SK-N-SH (cell line): ENCODE results near the gene HNRNPH1. TPM values are rescaled to one million over a fixed set of nuclear protein-coding genes. Genes with fewer than 3 reads are reported as not detected.

Experiments used
- CTCF ChIA-PET: fragments of 300-600, 350-600 bp; formaldehyde crosslinking; extraction: SDS; loops from one replicate; lab custom pipeline; 2021; lab: Yijun Ruan, JAX
- POLR2A ChIA-PET: fragments of 350-600 bp; sonication (Branson Sonifier 250); formaldehyde crosslinking; extraction: SDS; loops from one replicate; lab custom pipeline; 2020; ENCODE audit warnings: antibody characterized with exemption, inconsistent platforms; lab: Yijun Ruan, JAX
- DNase-seq: peaks from one replicate; pipeline ENCODE4 v3.0.0; 2012
- H2AFZ ChIP-seq: fragments of 200-600 bp; sonication (generic); 2 replicates; pipeline ENCODE4 v1.8.1; 2016; ENCODE audit warnings: antibody characterized with exemption, mild to moderate bottlenecking, low read depth
- H3F3A ChIP-seq: fragments of 200-600 bp; sonication (generic); replicated peaks from 2 replicates; pipeline ENCODE3; 2016; ENCODE audit warnings: antibody characterized with exemption, mild to moderate bottlenecking; ENCODE audit not compliant: insufficient read depth
- H3K27ac ChIP-seq, 2 experiments: fragments of 200-500 bp in 1 of 2; fragments of 200-600 bp in 1 of 2; sonication (Bioruptor generic) in 1 of 2; sonication (generic), shearing (Covaris generic) in 1 of 2; 2 replicates each; pipeline versions ENCODE4 v1.5.1 to v1.6.1; 2014 to 2016; ENCODE audit warnings: low read depth in 2 of 2, inconsistent platforms in 1 of 2, low read length in 1 of 2, mild to moderate bottlenecking in 1 of 2, mixed read lengths in 1 of 2
- H3K27me3 ChIP-seq: fragments of 200-600 bp; sonication (generic), shearing (Covaris generic); 2 replicates; pipeline ENCODE4 v1.6.1; 2016; ENCODE audit warnings: mixed run types; ENCODE audit not compliant: insufficient read depth
- H3K36me3 ChIP-seq, 2 experiments: fragments of 200-500 bp in 1 of 2; fragments of 200-600 bp in 1 of 2; sonication (Bioruptor generic) in 1 of 2; sonication (generic) in 1 of 2; replicated peaks in 1 of 2; 2 replicates each; pipeline versions ENCODE3 to v1.5.1; 2014 to 2016; ENCODE audit warnings: low read length in 1 of 2, mild to moderate bottlenecking in 1 of 2; ENCODE audit not compliant: insufficient read depth in 2 of 2, control insufficient read depth in 1 of 2
- H3K4me1 ChIP-seq, 2 experiments: fragments of 200-500 bp in 1 of 2; fragments of 200-600 bp in 1 of 2; sonication (Bioruptor generic) in 1 of 2; sonication (generic), shearing (Covaris generic) in 1 of 2; 2 replicates each; pipeline versions ENCODE4 v1.5.1 to v1.6.1; 2014 to 2016; ENCODE audit warnings: low read depth in 1 of 2, low read length in 1 of 2, mixed run types in 1 of 2; ENCODE audit not compliant: insufficient read depth in 2 of 2, control insufficient read depth in 1 of 2
- H3K4me2 ChIP-seq: fragments of 200-600 bp; sonication (generic), shearing (Covaris generic); 2 replicates; pipeline ENCODE4 v1.6.1; 2017; ENCODE audit warnings: mixed run types
- H3K4me3 ChIP-seq, 2 experiments: fragments of 200-500 bp in 1 of 2; fragments of 200-600 bp in 1 of 2; sonication (Bioruptor generic) in 1 of 2; sonication (generic), shearing (Covaris generic) in 1 of 2; 2 replicates each; pipeline versions ENCODE4 v1.5.1 to v1.8.1; 2014 to 2016; ENCODE audit warnings: low read depth in 2 of 2, inconsistent platforms in 1 of 2, low read length in 1 of 2, mild to moderate bottlenecking in 1 of 2, mixed read lengths in 1 of 2, moderate library complexity in 1 of 2
- H3K79me2 ChIP-seq: fragments of 200-600 bp; sonication (generic); 2 replicates; pipeline ENCODE4 v1.8.1; 2017; ENCODE audit warnings: mild to moderate bottlenecking; ENCODE audit not compliant: insufficient read depth
- H3K9ac ChIP-seq: fragments of 200-600 bp; sonication (generic); 2 replicates; pipeline ENCODE4 v1.6.1; 2017; ENCODE audit warnings: mixed run types
- H3K9me2 ChIP-seq: fragments of 200-600 bp; sonication (generic); 2 replicates; pipeline ENCODE4 v1.6.1; 2017; ENCODE audit warnings: mixed run types
- H3K9me3 ChIP-seq: fragments of 200-600 bp; sonication (generic); 2 replicates; pipeline ENCODE4 v1.6.1; 2017; ENCODE audit warnings: mixed run types, mild to moderate bottlenecking, moderate library complexity
- H4K20me1 ChIP-seq: fragments of 200-600 bp; sonication (generic); 2 replicates; pipeline ENCODE4 v1.6.1; 2017; ENCODE audit warnings: mild to moderate bottlenecking, mixed run types; ENCODE audit not compliant: insufficient read depth
- EZH2phosphoT487 ChIP-seq: fragments of 200-600 bp; sonication (generic); IDR thresholded peaks from 2 replicates; pipeline ENCODE4 v1.6.1; 2017; ENCODE audit warnings: low read depth, mixed run types, mild to moderate bottlenecking, antibody characterized with exemption, moderate library complexity, borderline replicate concordance
- FOXJ3 ChIP-seq: sonication (generic); formaldehyde crosslinking; IDR thresholded peaks from 2 replicates; pipeline ENCODE4 v1.5.1; 2020; ENCODE audit warnings: mild to moderate bottlenecking, missing genetic modification reagents
- GATA2 ChIP-seq: sonication (generic); formaldehyde crosslinking; IDR thresholded peaks from 2 replicates; pipeline ENCODE4 v1.5.0; 2020; ENCODE audit warnings: mild to moderate bottlenecking, missing genetic modification reagents
- JUND ChIP-seq: IDR thresholded peaks from 2 replicates; pipeline ENCODE4 v1.4.0; 2012
- MXI1 ChIP-seq: IDR thresholded peaks from 2 replicates; pipeline ENCODE4 v1.6.1; 2012; ENCODE audit warnings: mild to moderate bottlenecking, low read depth, low read length, improper control_type of control experiment
- POLR2AphosphoS5 ChIP-seq: IDR thresholded peaks from 2 replicates; pipeline ENCODE4 v1.6.1; 2012; ENCODE audit warnings: low read depth, low read length
- RFX5 ChIP-seq: IDR thresholded peaks from 2 replicates; pipeline ENCODE4 v1.6.1; 2012; ENCODE audit warnings: mild to moderate bottlenecking, improper control_type of control experiment, low read length
- RXRA ChIP-seq: IDR thresholded peaks from 2 replicates; pipeline ENCODE4 v1.4.0; 2012; ENCODE audit warnings: low read depth, mild to moderate bottlenecking, borderline replicate concordance
- USF1 ChIP-seq: IDR thresholded peaks from 2 replicates; pipeline ENCODE4 v1.4.0; 2012; ENCODE audit warnings: low read depth, borderline replicate concordance
- WGBS: methylation state at CpG from one replicate; pipeline ENCODE4 v1.1.6; 2017; ENCODE audit warnings: low lambda C conversion rate; 5-methylcytosine and 5-hydroxymethylcytosine counted together
- polyA plus RNA-seq, 3 experiments: library from polyadenylated mRNA; depleted of rRNA; stranded (reverse); fragments of >200 nt; gene quantifications; 2 replicates each; pipeline ENCODE4 v1.2.3, GENCODE V29; 2012
- TF ChIP-seq, protein P1 (sequence below): fragments of 200-600 bp; sonication (generic); IDR thresholded peaks from 2 replicates; pipeline ENCODE4 v1.6.1; 2017; ENCODE audit warnings: antibody characterized with exemption, mild to moderate bottlenecking, moderate library complexity

HNRNPH1 gene
- polyA plus RNA-seq, 1 of the 3 experiments (the other 2 are of a cell fraction) = 192 TPM

GRCh38 chr5:179601871-179602625 lies 21.4 kb downstream of the HNRNPH1 start (continued):
- no peak for TF ChIP-seq MXI1
- TF ChIP-seq POLR2AphosphoS5 = no peak

DNA sequence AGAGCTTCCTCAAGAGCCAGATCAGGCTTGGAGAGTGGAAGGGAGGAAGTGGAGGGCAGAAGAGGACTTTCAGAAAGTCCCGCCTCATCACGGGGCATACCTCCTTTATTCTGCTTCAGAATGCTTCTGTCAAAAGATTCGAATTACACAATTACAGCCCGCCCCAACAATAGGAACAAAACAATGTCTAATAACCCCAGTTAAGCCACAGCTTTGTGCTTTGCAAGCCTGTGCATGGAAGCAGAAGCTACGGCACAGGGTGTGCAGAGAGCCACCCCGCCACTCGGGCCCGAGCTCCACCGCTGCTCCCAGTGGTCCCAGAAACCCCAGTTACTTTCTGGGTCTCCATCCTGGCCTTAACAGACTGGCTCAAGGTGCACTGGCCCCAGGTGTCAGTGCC lies 23.5 kb downstream of the HNRNPH1 start:
- POLR2A ChIA-PET = no interaction called here
- Histone ChIP-seq H3F3A (no peaks in the 10 kb centered on the region), H3K79me2 (no peaks in the 10 kb centered on the region), H3K4me1 (no peaks in the 10 kb centered on the region), H3K4me3 (no peak overlapping the region), H3K9ac (no peak overlapping the region), H3K27ac (no peak overlapping the region), H3K4me2 (no peak overlapping the region), H3K27me3 (no peaks in the 10 kb centered on the region), H3K9me3 (no peaks in the 10 kb centered on the region), H3K36me3 (peaks cover 38 to 41% of the 10 kb centered on the region in 2 experiments), H2AFZ (no peak overlapping the region), H3K9me2 (no peaks in the 10 kb centered on the region), H4K20me1 (no peaks in the 10 kb centered on the region)
- no peak for DNase-seq
- CTCF ChIA-PET = no interaction called here
- 93% methylated on average over 7 of the region's 9 CpGs for WGBS
- TF ChIP-seq EZH2phosphoT487 = no peak

- H3K27me3 ChIP-seq = no peaks in the 10 kb centered on the region
- TF ChIP-seq MXI1 (no peak), JUND (no peak), FOXJ3 (no peak), RFX5 (no peak), RXRA (no peak), USF1 (no peak), GATA2 (CRISPR knock-in tag) (no peak)
- TF ChIP-seq, protein P1, sequence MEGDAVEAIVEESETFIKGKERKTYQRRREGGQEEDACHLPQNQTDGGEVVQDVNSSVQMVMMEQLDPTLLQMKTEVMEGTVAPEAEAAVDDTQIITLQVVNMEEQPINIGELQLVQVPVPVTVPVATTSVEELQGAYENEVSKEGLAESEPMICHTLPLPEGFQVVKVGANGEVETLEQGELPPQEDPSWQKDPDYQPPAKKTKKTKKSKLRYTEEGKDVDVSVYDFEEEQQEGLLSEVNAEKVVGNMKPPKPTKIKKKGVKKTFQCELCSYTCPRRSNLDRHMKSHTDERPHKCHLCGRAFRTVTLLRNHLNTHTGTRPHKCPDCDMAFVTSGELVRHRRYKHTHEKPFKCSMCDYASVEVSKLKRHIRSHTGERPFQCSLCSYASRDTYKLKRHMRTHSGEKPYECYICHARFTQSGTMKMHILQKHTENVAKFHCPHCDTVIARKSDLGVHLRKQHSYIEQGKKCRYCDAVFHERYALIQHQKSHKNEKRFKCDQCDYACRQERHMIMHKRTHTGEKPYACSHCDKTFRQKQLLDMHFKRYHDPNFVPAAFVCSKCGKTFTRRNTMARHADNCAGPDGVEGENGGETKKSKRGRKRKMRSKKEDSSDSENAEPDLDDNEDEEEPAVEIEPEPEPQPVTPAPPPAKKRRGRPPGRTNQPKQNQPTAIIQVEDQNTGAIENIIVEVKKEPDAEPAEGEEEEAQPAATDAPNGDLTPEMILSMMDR = no peak
- no peak for DNase-seq
- POLR2A ChIA-PET = no interaction called here
- no peak overlapping the region for H3K9ac ChIP-seq
- no peaks in the 10 kb centered on the region for H3K9me3 ChIP-seq
- no peaks in the 10 kb centered on the region for H3K9me2 ChIP-seq
- 98% methylated on average over 7 of the region's 16 CpGs for WGBS
- CTCF ChIA-PET = no interaction called here
- no peaks in the 10 kb centered on the region for H3F3A ChIP-seq
- H3K4me2 ChIP-seq = no peak overlapping the region
- peaks cover 41 to 45% of the 10 kb centered on the region in 2 experiments for H3K36me3 ChIP-seq
- H3K4me1 ChIP-seq = no peaks in the 10 kb centered on the region
- H3K79me2 ChIP-seq = no peaks in the 10 kb centered on the region
- H4K20me1 ChIP-seq = no peaks in the 10 kb centered on the region
- H3K4me3 ChIP-seq = no peak overlapping the region
- H3K27ac ChIP-seq = no peak overlapping the region
- H2AFZ ChIP-seq = no peak overlapping the region
Measured at GRCh38 chr5:179599566-179599965, 23.9 kb downstream of the HNRNPH1 start.
